Central memory CD8-positive, alpha-beta T cell (primary cell): ENCODE results near the gene SORL1.

Source experiments
- ATAC-seq: fragments of 150-1000 bp; cut with Tn5 transposase; replicated peaks from 2 replicates; pipeline ENCODE4 v1.10.0; 2022; ENCODE audit warnings: mild to moderate bottlenecking, moderate FRiP score, moderate number of reproducible peaks; ENCODE audit not compliant: poor library complexity, severe bottlenecking; ENCODE audit errors: extremely low read depth
- DNase-seq, 2 donors: peaks; one replicate each; pipeline ENCODE4 v3.0.0; 2021; ENCODE audit warnings: low spot score in 2 of 2
- H3K27ac Mint-ChIP-seq: one replicate; pipeline ENCODE4 v1.8.0; 2022; ENCODE audit warnings: low read depth, mild to moderate bottlenecking, moderate library complexity, mixed read lengths
- H3K27me3 Mint-ChIP-seq: one replicate; pipeline ENCODE4 v1.8.0; 2022; ENCODE audit warnings: mixed read lengths
- H3K36me3 Mint-ChIP-seq: one replicate; pipeline ENCODE4 v1.8.0; 2022; ENCODE audit warnings: mild to moderate bottlenecking, moderate library complexity, mixed read lengths; ENCODE audit not compliant: insufficient read depth
- H3K4me1 Mint-ChIP-seq: one replicate; pipeline ENCODE4 v1.8.0; 2022; ENCODE audit warnings: mixed read lengths
- H3K4me3 Mint-ChIP-seq: one replicate; pipeline ENCODE4 v1.8.0; 2022; ENCODE audit warnings: mild to moderate bottlenecking, moderate library complexity, mixed read lengths
- H3K9me3 Mint-ChIP-seq: one replicate; pipeline ENCODE4 v1.8.0; 2022; ENCODE audit warnings: mixed read lengths

Gene SORL1

GRCh38 chr11:121417055-121417551 is 35.0 kb upstream of the SORL1 start:
- DNase-seq (peak; percentile 37 to 38), ATAC-seq (peak; percentile 52)
- Mint-ChIP-seq H3K4me1 (peaks cover 35% of the 10 kb centered on the region), H3K9me3 (no peaks in the 10 kb centered on the region), H3K27me3 (no peaks in the 10 kb centered on the region), H3K27ac (peak overlapping the region; percentile 79), H3K4me3 (no peak overlapping the region), H3K36me3 (peaks cover 4% of the 10 kb centered on the region)

- Mint-ChIP-seq H3K4me1 (peaks cover 35% of the 10 kb centered on the region), H3K27ac (peak overlapping the region; percentile 79), H3K27me3 (no peaks in the 10 kb centered on the region), H3K9me3 (no peaks in the 10 kb centered on the region), H3K4me3 (no peak overlapping the region), H3K36me3 (peaks cover 4% of the 10 kb centered on the region)
- ATAC-seq = no peak
- no peak for DNase-seq
These were observed 34.5 kb upstream of the SORL1 start for GRCh38 chr11:121417607-121418006.

- H3K27me3 Mint-ChIP-seq = no peaks in the 10 kb centered on the region
- ATAC-seq (peak; percentile 79), DNase-seq (peak in 1 of 2 donors; percentile 60)
- H3K36me3 Mint-ChIP-seq = peaks cover 4% of the 10 kb centered on the region
- H3K9me3 Mint-ChIP-seq = no peaks in the 10 kb centered on the region
- H3K4me3 Mint-ChIP-seq = no peak overlapping the region
- H3K4me1 Mint-ChIP-seq = peaks cover 35% of the 10 kb centered on the region
- H3K27ac Mint-ChIP-seq = peak overlapping the region; percentile 70
These were observed 33.4 kb upstream of the SORL1 start for GRCh38 chr11:121418625-121419114.

- Mint-ChIP-seq H3K4me1 (peaks cover 35% of the 10 kb centered on the region), H3K27me3 (no peaks in the 10 kb centered on the region), H3K36me3 (peaks cover 4% of the 10 kb centered on the region), H3K27ac (no peak overlapping the region), H3K9me3 (no peaks in the 10 kb centered on the region), H3K4me3 (no peak overlapping the region)
- DNase-seq = no peak
- ATAC-seq = no peak
These were observed 32.3 kb upstream of the SORL1 start for GRCh38 chr11:121419836-121420235.

GRCh38 chr11:121420398-121420797 is 31.7 kb upstream of the SORL1 start:
- Mint-ChIP-seq H3K4me1 (peaks cover 31% of the 10 kb centered on the region), H3K27ac (no peak overlapping the region), H3K27me3 (no peaks in the 10 kb centered on the region), H3K4me3 (no peak overlapping the region), H3K9me3 (no peaks in the 10 kb centered on the region), H3K36me3 (peaks cover 4% of the 10 kb centered on the region)
- ATAC-seq (no peak), DNase-seq (no peak)

GRCh38 chr11:121421149-121421901 is 30.8 kb upstream of the SORL1 start:
- ATAC-seq (no peak), DNase-seq (no peak)
- H3K36me3 Mint-ChIP-seq = peaks cover 4% of the 10 kb centered on the region
- no peaks in the 10 kb centered on the region for H3K27me3 Mint-ChIP-seq
- no peaks in the 10 kb centered on the region for H3K9me3 Mint-ChIP-seq
- H3K4me3 Mint-ChIP-seq = no peak overlapping the region
- H3K4me1 Mint-ChIP-seq = peaks cover 25% of the 10 kb centered on the region
- H3K27ac Mint-ChIP-seq = no peak overlapping the region

- Mint-ChIP-seq H3K4me3 (no peak overlapping the region), H3K27ac (no peak overlapping the region), H3K27me3 (no peaks in the 10 kb centered on the region), H3K36me3 (peaks cover under 1% of the 10 kb centered on the region), H3K4me1 (peaks cover 21% of the 10 kb centered on the region), H3K9me3 (no peaks in the 10 kb centered on the region)
- DNase-seq (no peak), ATAC-seq (no peak)
These were observed 29.4 kb upstream of the SORL1 start for GRCh38 chr11:121422675-121423074.

- Mint-ChIP-seq H3K27ac (no peak overlapping the region), H3K4me3 (no peak overlapping the region), H3K4me1 (peaks cover 11% of the 10 kb centered on the region), H3K36me3 (peaks cover 2% of the 10 kb centered on the region), H3K27me3 (no peaks in the 10 kb centered on the region), H3K9me3 (no peaks in the 10 kb centered on the region)
- no peak for DNase-seq
- ATAC-seq = no peak
These were observed 26.3 kb upstream of the SORL1 start for GRCh38 chr11:121425828-121426227.

- peak; percentile 67 for ATAC-seq
- Mint-ChIP-seq H3K27ac (peak overlapping the region; percentile 38), H3K36me3 (peaks cover 2% of the 10 kb centered on the region), H3K4me1 (peaks cover 9% of the 10 kb centered on the region), H3K4me3 (peak overlapping the region; percentile 65), H3K9me3 (no peaks in the 10 kb centered on the region), H3K27me3 (no peaks in the 10 kb centered on the region)
- DNase-seq = no peak
These were observed 25.4 kb upstream of the SORL1 start for GRCh38 chr11:121426476-121427399.

- H3K4me3 Mint-ChIP-seq = peak overlapping the region; percentile 65
- H3K4me1 Mint-ChIP-seq = peaks cover 5% of the 10 kb centered on the region
- H3K27me3 Mint-ChIP-seq = no peaks in the 10 kb centered on the region
- DNase-seq (no peak), ATAC-seq (no peak)
- no peak overlapping the region for H3K27ac Mint-ChIP-seq
- H3K36me3 Mint-ChIP-seq = peaks cover 2% of the 10 kb centered on the region
- H3K9me3 Mint-ChIP-seq = no peaks in the 10 kb centered on the region
These were observed 24.7 kb upstream of the SORL1 start for GRCh38 chr11:121427400-121427744.

GRCh38 chr11:121429556-121429955 is 22.6 kb upstream of the SORL1 start:
- H3K36me3 Mint-ChIP-seq = peaks cover 2% of the 10 kb centered on the region
- no peak overlapping the region for H3K4me3 Mint-ChIP-seq
- no peaks in the 10 kb centered on the region for H3K9me3 Mint-ChIP-seq
- H3K27me3 Mint-ChIP-seq = no peaks in the 10 kb centered on the region
- no peak overlapping the region for H3K27ac Mint-ChIP-seq
- H3K4me1 Mint-ChIP-seq = peaks cover 5% of the 10 kb centered on the region
- no peak for ATAC-seq
- no peak for DNase-seq

- H3K27ac Mint-ChIP-seq = no peak overlapping the region
- H3K4me3 Mint-ChIP-seq = no peak overlapping the region
- ATAC-seq (no peak), DNase-seq (no peak)
- H3K4me1 Mint-ChIP-seq = peaks cover 20% of the 10 kb centered on the region
- H3K36me3 Mint-ChIP-seq = peaks cover 5% of the 10 kb centered on the region
- no peaks in the 10 kb centered on the region for H3K27me3 Mint-ChIP-seq
- H3K9me3 Mint-ChIP-seq = no peaks in the 10 kb centered on the region
These were observed 20.1 kb upstream of the SORL1 start for GRCh38 chr11:121431820-121432526.
